Prostate gland (tissue), 2 donors: ENCODE measurements around the gene MMP25.

Experiments used
- CTCF ChIP-seq, 4 experiments: fragments of 200-600 bp in 2 of 4; fragments of 450-650 bp in 2 of 4; sonication (generic) in 2 of 4; IDR thresholded peaks; 1 replicate in 3 of 4; 2 replicates in 1 of 4; pipeline ENCODE4 v1.5.1; 2016 to 2019; ENCODE audit warnings: antibody characterized with exemption in 4 of 4, mild to moderate bottlenecking in 2 of 4, moderate library complexity in 2 of 4
- POLR2AphosphoS5 ChIP-seq: sonication (generic); formaldehyde crosslinking; IDR thresholded peaks from one replicate; pipeline ENCODE4 v1.6.1; 2017; ENCODE audit warnings: antibody characterized with exemption

- no peak for TF ChIP-seq CTCF (IDR thresholded peaks at IDR 0.05)
- TF ChIP-seq POLR2AphosphoS5 = no peak
These were observed 46.2 kb downstream of the MMP25 start for GRCh38 chr16:3092501-3092941.
